Prostate gland (tissue), 2 donors: ENCODE measurements around the gene INPP5E.

Source experiments
- CTCF ChIP-seq, 4 experiments: fragments of 200-600 bp in 2 of 4; fragments of 450-650 bp in 2 of 4; sonication (generic) in 2 of 4; IDR thresholded peaks; 1 replicate in 3 of 4; 2 replicates in 1 of 4; pipeline ENCODE4 v1.5.1; 2016 to 2019; ENCODE audit warnings: antibody characterized with exemption in 4 of 4, mild to moderate bottlenecking in 2 of 4, moderate library complexity in 2 of 4
- POLR2A ChIP-seq: fragments of 450-650 bp; IDR thresholded peaks from one replicate; pipeline ENCODE4 v1.6.1; 2016; ENCODE audit warnings: antibody characterized with exemption, mild to moderate bottlenecking
- POLR2AphosphoS5 ChIP-seq: sonication (generic); formaldehyde crosslinking; IDR thresholded peaks from one replicate; pipeline ENCODE4 v1.6.1; 2017; ENCODE audit warnings: antibody characterized with exemption

- no peak for TF ChIP-seq CTCF (IDR thresholded peaks at IDR 0.05)
- no peak for TF ChIP-seq POLR2A
- TF ChIP-seq POLR2AphosphoS5 = no peak
Measured at GRCh38 chr9:136454026-136454796, 14.6 kb upstream of the INPP5E start.
